Gastroesophageal sphincter (tissue), 4 donors: ENCODE data around the gene IL27RA. TPM values are rescaled to one million over a fixed set of nuclear protein-coding genes. Genes with fewer than 3 reads are reported as not detected.

ENCODE experiments used
- ATAC-seq: fragments of 150-250 bp; one replicate; pipeline ENCODE4 v1.9.1; 2016; ENCODE audit warnings: mild to moderate bottlenecking, moderate library complexity
- H3K27ac ChIP-seq, 4 donors: fragments of 200-600 bp; sonication (generic) in 3 of 4; 1 replicate in 3 of 4; 2 replicates in 1 of 4; pipeline ENCODE4 v1.5.1; 2016 to 2019
- H3K27me3 ChIP-seq: fragments of 200-600 bp; sonication (generic); one replicate; pipeline ENCODE4 v1.5.1; 2019
- H3K36me3 ChIP-seq, 2 donors: fragments of 200-600 bp; sonication (generic); one replicate each; pipeline ENCODE4 v1.5.1; 2019; ENCODE audit warnings: control low read depth in 1 of 2
- H3K4me1 ChIP-seq, 3 donors: fragments of 200-600 bp; sonication (generic); 1 replicate in 2 of 3; 2 replicates in 1 of 3; pipeline ENCODE4 v1.5.1; 2016 to 2019; ENCODE audit warnings: control low read depth in 2 of 3
- H3K4me3 ChIP-seq, 2 donors: fragments of 200-600 bp; sonication (generic); one replicate each; pipeline ENCODE4 v1.5.1; 2019; ENCODE audit warnings: mild to moderate bottlenecking in 1 of 2, moderate library complexity in 1 of 2
- H3K9me3 ChIP-seq, 3 donors: fragments of 200-600 bp; sonication (generic); one replicate each; pipeline ENCODE4 v1.5.1; 2017 to 2019; ENCODE audit warnings: control low read depth in 2 of 3
- EP300 ChIP-seq: sonication (generic); formaldehyde crosslinking; IDR thresholded peaks from one replicate; pipeline ENCODE4 v1.6.1; 2017; ENCODE audit warnings: antibody characterized with exemption, mild to moderate bottlenecking
- POLR2A ChIP-seq, 2 donors: fragments of 450-650 bp; IDR thresholded peaks; one replicate each; pipeline ENCODE4 v1.6.1; 2017; ENCODE audit warnings: antibody characterized with exemption in 2 of 2, mild to moderate bottlenecking in 2 of 2, moderate library complexity in 1 of 2
- POLR2AphosphoS5 ChIP-seq: sonication (generic); formaldehyde crosslinking; IDR thresholded peaks from one replicate; pipeline ENCODE4 v1.6.1; 2017; ENCODE audit warnings: antibody characterized with exemption
- WGBS, 2 donors: methylation state at CpG; one replicate each; pipeline ENCODE4 v1.1.5; 2018; ENCODE audit warnings: low coverage in 1 of 2; 5-methylcytosine and 5-hydroxymethylcytosine counted together
- total RNA-seq, 4 donors: library from RNA; depleted of rRNA; stranded (reverse); fragments of >200 nt; gene quantifications; one replicate each; pipeline ENCODE4 v1.1.0, GENCODE V29; 2016
- TF ChIP-seq, protein P1 (sequence below), 4 experiments: fragments of 200-600 bp in 2 of 4; fragments of 450-650 bp in 2 of 4; sonication (generic) in 1 of 4; IDR thresholded peaks; one replicate each; pipeline ENCODE4 v1.5.1; 2017 to 2019; ENCODE audit warnings: antibody characterized with exemption in 4 of 4, mild to moderate bottlenecking in 2 of 4, moderate library complexity in 2 of 4

The IL27RA gene
- total RNA-seq, 4 donors from 2014 or later: 1.1 to 5.4 (median 3.1) TPM

DNA sequence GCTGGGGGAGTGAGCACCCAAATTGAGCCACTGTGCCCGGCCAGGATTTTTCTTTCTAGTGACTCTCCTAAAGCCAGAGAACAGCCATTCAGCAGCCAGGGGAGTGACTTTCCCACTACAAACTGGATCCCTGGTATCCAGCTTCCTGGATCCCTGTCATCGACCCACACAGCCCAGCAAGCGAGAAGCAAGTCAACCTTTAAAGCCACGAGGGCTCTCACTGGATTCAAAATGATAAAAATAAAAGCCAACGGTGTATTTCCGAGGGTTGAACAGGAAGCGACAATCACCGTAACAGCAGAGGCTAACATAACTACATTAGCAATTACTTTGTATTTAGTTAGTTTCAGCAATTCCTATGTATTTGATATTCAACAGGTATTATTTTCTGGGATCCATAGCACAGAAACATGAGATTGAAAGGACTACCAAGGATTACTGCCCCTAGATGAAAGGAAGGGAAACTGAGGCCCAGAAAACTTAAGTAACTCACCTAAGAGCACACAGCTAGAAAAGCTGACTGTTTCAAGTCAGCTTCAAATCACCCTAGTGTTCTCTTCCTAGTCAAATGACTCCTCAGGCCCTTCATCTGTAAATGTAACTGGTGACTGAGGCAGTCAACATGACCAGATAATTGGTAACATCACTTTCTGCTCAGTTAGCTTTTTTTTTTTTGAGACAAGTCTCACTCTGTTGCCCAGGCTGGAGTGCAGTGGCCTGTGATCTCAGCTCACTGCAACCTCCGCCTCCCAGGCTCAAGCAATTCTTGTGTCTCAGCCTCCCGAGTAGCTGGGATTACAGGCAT lies 28.1 kb upstream of the IL27RA start:
- Histone ChIP-seq H3K36me3 (peaks cover 0 to 15% of the 10 kb centered on the region in 2 donors), H3K27ac (peak overlapping the region in 3 of 4 donors; percentile 99), H3K4me3 (no peak overlapping the region), H3K4me1 (peaks cover 0 to 41% (median 18%) of the 10 kb centered on the region in 3 donors), H3K9me3 (peaks cover 0 to 8% (median 0%) of the 10 kb centered on the region in 3 donors), H3K27me3 (no peaks in the 10 kb centered on the region)
- ATAC-seq: no peak
- WGBS, 2 donors: 30 to 49% methylated on average over 6 to 10 of the region's 10 CpGs
- TF ChIP-seq, protein P1, sequence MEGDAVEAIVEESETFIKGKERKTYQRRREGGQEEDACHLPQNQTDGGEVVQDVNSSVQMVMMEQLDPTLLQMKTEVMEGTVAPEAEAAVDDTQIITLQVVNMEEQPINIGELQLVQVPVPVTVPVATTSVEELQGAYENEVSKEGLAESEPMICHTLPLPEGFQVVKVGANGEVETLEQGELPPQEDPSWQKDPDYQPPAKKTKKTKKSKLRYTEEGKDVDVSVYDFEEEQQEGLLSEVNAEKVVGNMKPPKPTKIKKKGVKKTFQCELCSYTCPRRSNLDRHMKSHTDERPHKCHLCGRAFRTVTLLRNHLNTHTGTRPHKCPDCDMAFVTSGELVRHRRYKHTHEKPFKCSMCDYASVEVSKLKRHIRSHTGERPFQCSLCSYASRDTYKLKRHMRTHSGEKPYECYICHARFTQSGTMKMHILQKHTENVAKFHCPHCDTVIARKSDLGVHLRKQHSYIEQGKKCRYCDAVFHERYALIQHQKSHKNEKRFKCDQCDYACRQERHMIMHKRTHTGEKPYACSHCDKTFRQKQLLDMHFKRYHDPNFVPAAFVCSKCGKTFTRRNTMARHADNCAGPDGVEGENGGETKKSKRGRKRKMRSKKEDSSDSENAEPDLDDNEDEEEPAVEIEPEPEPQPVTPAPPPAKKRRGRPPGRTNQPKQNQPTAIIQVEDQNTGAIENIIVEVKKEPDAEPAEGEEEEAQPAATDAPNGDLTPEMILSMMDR (IDR thresholded peaks at IDR 0.05): no peak
- TF ChIP-seq POLR2A (IDR thresholded peaks at IDR 0.05) (no peak), POLR2AphosphoS5 (no peak), EP300 (no peak)

DNA sequence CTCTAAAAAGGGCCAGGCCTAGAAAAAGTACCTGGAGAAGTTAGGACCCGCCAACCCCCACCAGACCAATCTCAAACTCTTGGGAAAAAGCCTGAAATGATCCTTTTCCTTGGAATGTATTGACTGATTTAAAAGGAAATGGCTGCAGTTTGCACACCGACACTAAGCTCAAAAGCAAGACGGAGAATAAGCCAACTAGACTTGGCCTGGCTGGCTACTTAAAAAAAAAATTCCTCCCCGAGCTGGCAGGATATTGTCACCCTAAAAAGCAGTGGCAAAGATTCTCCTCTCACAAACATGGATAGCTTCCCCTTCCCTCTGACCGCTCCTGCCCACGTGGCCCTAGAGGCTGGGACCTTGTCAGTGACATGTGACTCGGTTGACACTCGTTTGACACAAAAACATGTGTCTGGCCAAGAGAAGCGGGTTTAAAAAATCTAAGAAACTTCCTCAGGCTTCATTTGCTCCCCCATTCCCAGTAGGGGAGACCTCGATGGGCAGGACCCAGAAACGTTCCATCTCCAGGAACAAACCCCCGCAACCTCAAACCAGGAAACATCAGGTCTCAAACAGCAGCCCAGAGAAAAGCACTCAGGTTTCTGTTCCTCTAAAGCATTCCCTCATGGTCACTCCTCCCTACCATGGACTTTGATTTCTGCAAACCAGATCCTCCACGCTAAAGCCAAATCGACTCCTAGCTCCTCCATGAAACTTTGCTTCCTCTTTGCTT lies 26.8 kb upstream of the IL27RA start:
- no peak for ATAC-seq
- Histone ChIP-seq H3K27me3 (no peaks in the 10 kb centered on the region), H3K27ac (peak overlapping the region; percentile 98 to 99 (median 99)), H3K4me1 (peaks cover 0 to 41% (median 18%) of the 10 kb centered on the region in 3 donors), H3K4me3 (peak overlapping the region in 1 of 2 donors; percentile 89), H3K9me3 (no peaks in the 10 kb centered on the region), H3K36me3 (peaks cover 0 to 8% of the 10 kb centered on the region in 2 donors)
- WGBS, 2 donors: 24 to 28% methylated on average over 6 to 7 of the region's 14 CpGs
- TF ChIP-seq, protein P1 (IDR thresholded peaks at IDR 0.05): no peak
- no peak for TF ChIP-seq POLR2A (IDR thresholded peaks at IDR 0.05)
- no peak for TF ChIP-seq EP300

DNA sequence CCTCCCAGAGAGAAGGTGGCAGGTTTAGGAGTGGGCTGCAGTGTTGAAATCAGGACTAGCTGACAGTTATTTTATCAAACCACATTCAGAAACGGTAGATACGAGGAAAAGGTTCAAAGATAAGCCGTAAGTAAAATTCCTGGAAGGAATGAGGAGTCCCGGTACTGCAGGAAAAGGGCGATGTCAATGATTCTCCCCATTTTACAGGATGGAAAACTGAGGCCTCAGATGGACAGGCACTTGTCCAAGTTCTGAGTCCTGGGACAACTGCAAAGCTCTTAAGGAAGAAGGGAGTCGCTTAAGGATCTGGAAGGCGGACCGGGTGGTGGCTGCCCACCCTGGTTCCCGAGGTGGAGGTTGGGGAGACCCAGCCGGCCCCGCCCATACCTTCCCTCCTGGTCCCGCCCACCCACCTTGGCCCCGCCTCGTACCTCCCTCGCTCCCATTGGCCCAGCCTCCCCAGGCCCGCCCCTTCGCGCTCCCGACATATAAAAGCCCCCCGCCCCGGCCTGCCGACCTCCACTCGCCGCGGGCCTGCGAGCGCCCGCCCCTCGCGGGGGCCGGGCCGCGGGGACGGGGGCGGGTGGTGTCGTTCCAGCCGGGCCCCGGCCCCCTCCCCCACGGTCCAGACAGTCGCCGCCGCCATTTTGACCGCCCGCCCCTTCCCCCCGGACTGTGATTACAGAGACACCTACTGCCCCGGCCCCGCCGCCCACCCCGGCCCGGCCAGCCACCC lies 26.0 kb upstream of the IL27RA start:
- WGBS, 2 donors: 0 to 18% methylated on average over 1 to 9 of the region's 50 CpGs
- TF ChIP-seq, protein P1 (IDR thresholded peaks at IDR 0.05): no peak
- TF ChIP-seq EP300 (no peak), POLR2A (IDR thresholded peaks at IDR 0.05) (peak; percentile 50 to 71), POLR2AphosphoS5 (no peak)
- Histone ChIP-seq H3K4me3 (peak overlapping the region; percentile 84 to 89), H3K27ac (peak overlapping the region; percentile 98 to 99 (median 99)), H3K36me3 (peaks cover 0 to under 1% of the 10 kb centered on the region in 2 donors), H3K4me1 (peaks cover 0 to 41% (median 18%) of the 10 kb centered on the region in 3 donors), H3K9me3 (no peaks in the 10 kb centered on the region), H3K27me3 (no peaks in the 10 kb centered on the region)
- peak; percentile 58 for ATAC-seq

DNA sequence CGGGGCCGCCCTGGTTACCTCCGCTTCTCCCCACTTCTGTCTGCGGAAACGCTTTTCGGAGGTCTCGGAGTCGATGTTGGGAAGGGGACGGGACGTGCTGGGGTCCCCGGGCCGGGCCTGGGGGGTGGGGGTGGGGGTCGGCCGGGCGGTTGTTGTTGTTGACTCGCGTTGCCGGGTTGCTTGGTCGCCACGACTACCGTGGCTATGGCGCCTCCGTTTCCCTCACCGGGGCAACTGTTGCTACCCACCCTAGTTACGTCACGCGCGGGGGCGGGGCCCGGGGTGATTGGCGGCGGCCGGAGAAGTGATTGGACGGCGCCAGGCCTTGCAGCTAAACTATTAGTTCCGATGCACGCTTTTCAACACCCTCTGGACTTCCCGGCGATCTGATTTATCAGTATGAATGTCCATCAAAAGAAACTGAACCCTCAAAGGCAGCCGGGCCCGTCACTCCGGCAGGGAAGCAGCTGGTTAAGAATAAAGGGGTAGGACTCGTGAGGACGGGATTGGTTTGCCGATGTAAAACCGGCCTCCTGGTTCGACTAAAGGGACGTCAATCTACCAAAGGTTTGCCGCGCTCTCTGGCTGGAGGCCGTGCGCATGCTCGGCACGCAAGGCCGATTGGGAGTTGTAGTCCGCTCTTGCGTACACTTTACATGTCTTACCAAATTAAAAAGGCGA lies 25.3 kb upstream of the IL27RA start, which contains the start of gene RFX1:
TSS of gene RFX1 (minus strand) at position 236 of the 681 bp plus-strand sequence. CDS start 12,477 bp downstream, outside the sequence.
- Histone ChIP-seq H3K4me3 (peak within 1 kb of the TSS; percentile 84 to 89), H3K4me1 (peaks cover 0 to 41% (median 18%) of the 10 kb centered on the region in 3 donors), H3K36me3 (no peaks in the 10 kb centered on the region), H3K27ac (peak within 1 kb of the TSS; percentile 98 to 99 (median 99)), H3K9me3 (no peaks in the 10 kb centered on the region), H3K27me3 (no peaks in the 10 kb centered on the region)
- peak; percentile 92 for ATAC-seq
- 0% methylated on average over 13 of the region's 58 CpGs; no CpG with 5 or more reads in 1 of the 2 donors for WGBS, 2 donors
- TF ChIP-seq EP300: no peak
- TF ChIP-seq POLR2A (IDR thresholded peaks at IDR 0.05): no peak
- no peak for TF ChIP-seq POLR2AphosphoS5
- TF ChIP-seq, protein P1 (IDR thresholded peaks at IDR 0.05): no peak
